Endodermal cell (in vitro differentiated cells): ENCODE results near the gene GYS2. TPM values are rescaled to one million over a fixed set of nuclear protein-coding genes. Genes with fewer than 3 reads are reported as not detected.

ENCODE experiments used
- DNase-seq: peaks from one replicate; pipeline ENCODE4 v3.0.0-alpha.2; 2017
- H3K27ac ChIP-seq: 2 replicates; pipeline ENCODE4 v1.5.1; 2013; ENCODE audit warnings: mild to moderate bottlenecking, low read depth, low read length, moderate library complexity
- H3K27me3 ChIP-seq: 2 replicates; pipeline ENCODE4 v1.6.1; 2013; ENCODE audit warnings: mild to moderate bottlenecking, low read length, moderate library complexity; ENCODE audit not compliant: insufficient read depth, control insufficient read depth, poor library complexity, severe bottlenecking
- H3K36me3 ChIP-seq: 2 replicates; pipeline ENCODE4 v1.7.0; 2013; ENCODE audit warnings: mild to moderate bottlenecking, low read length, moderate library complexity; ENCODE audit not compliant: control insufficient read depth, insufficient read depth
- H3K4me1 ChIP-seq: one replicate; pipeline ENCODE4 v1.7.0; 2013; ENCODE audit warnings: low read length; ENCODE audit not compliant: control insufficient read depth, insufficient read depth
- H3K4me3 ChIP-seq: 2 replicates; pipeline ENCODE4 v1.5.1; 2013; ENCODE audit warnings: mild to moderate bottlenecking, low read length, moderate library complexity
- H3K9ac ChIP-seq: 2 replicates; pipeline ENCODE4 v1.6.1; 2013; ENCODE audit warnings: mild to moderate bottlenecking, low read length, moderate library complexity; ENCODE audit not compliant: poor library complexity, severe bottlenecking; ENCODE audit errors: extremely low read depth
- H3K9me3 ChIP-seq: 2 replicates; pipeline ENCODE4 v1.6.1; 2013; ENCODE audit warnings: mild to moderate bottlenecking, low read length, moderate library complexity; ENCODE audit not compliant: control insufficient read depth
- H3K27ac Mint-ChIP-seq: 2 replicates; pipeline ENCODE4 v1.8.0; 2020; ENCODE audit warnings: mixed read lengths
- H3K27me3 Mint-ChIP-seq: 2 replicates; pipeline ENCODE4 v1.8.0; 2021; ENCODE audit warnings: mild to moderate bottlenecking, mixed read lengths; ENCODE audit not compliant: insufficient read depth
- H3K36me3 Mint-ChIP-seq: 2 replicates; pipeline ENCODE4 v1.8.0; 2020; ENCODE audit warnings: low read depth, mixed read lengths
- H3K4me1 Mint-ChIP-seq: 2 replicates; pipeline ENCODE4 v1.8.0; 2020; ENCODE audit warnings: mixed read lengths
- H3K4me3 Mint-ChIP-seq: 2 replicates; pipeline ENCODE4 v1.8.0; 2020; ENCODE audit warnings: mild to moderate bottlenecking, moderate library complexity, mixed read lengths
- H3K9me3 Mint-ChIP-seq: 2 replicates; pipeline ENCODE4 v1.8.0; 2020; ENCODE audit warnings: mild to moderate bottlenecking, mixed read lengths
- WGBS, 2 experiments: methylation state at CpG; one replicate each; pipeline versions ENCODE4 v1.1.5 to v1.1.7; 2013; ENCODE audit warnings: missing lambda C conversion rate in 2 of 2, mixed read lengths in 1 of 2; ENCODE audit not compliant: insufficient coverage in 1 of 2, insufficient read length in 1 of 2; 5-methylcytosine and 5-hydroxymethylcytosine counted together
- total RNA-seq, 2 donors: library from RNA; stranded (reverse); fragmentation: NEBNext Ultra II Directional in 1 of 2; extraction: Animal tissue kit (Norgen Biotek cat#: 25700) in 1 of 2; gene quantifications; 2 replicates in 1 of 2; 3 replicates in 1 of 2; pipeline ENCODE4 v1.2.1, GENCODE V29; 2021
- TF ChIP-seq, protein P1 (sequence below): fragments of 200-600 bp; sonication (generic); conservative IDR thresholded peaks from 2 replicates; pipeline ENCODE4 v1.5.0; 2021; ENCODE audit warnings: antibody characterized with exemption, mild to moderate bottlenecking

The GYS2 gene
- total RNA-seq, 2 donors from 2014 or later: not detected

DNA sequence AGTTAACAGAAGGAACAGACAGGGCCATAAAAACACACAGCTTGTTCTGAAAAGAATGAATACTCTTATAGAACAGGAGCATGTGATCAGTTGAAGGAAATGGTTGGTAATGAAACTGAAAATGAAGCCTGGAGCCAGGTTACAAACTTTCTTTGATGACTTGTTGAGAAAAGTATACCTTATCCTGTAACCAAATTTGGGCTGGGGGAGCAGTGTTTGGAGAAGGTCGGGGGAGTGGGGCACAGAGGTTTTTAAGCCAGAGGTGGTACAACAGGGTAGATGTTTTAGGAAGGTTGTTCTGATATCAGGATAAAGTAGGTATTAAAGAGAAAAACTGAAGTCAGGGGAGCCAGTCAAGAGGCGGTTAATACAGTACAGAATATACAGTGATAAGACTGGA is 94.9 kb downstream of the GYS2 start:
- no peak overlapping the region for H3K27ac Mint-ChIP-seq
- Histone ChIP-seq H3K4me3 (no peak overlapping the region), H3K4me1 (no peaks in the 10 kb centered on the region), H3K9me3 (no peaks in the 10 kb centered on the region), H3K36me3 (peaks cover 64% of the 10 kb centered on the region), H3K9ac (no peak overlapping the region), H3K27ac (no peak overlapping the region), H3K27me3 (no peaks in the 10 kb centered on the region)
- WGBS, 2 experiments: 47 to 55% methylated on average over 2 of the region's 2 CpGs
- DNase-seq: no peak
- no peak overlapping the region for H3K4me3 Mint-ChIP-seq
- TF ChIP-seq, protein P1, sequence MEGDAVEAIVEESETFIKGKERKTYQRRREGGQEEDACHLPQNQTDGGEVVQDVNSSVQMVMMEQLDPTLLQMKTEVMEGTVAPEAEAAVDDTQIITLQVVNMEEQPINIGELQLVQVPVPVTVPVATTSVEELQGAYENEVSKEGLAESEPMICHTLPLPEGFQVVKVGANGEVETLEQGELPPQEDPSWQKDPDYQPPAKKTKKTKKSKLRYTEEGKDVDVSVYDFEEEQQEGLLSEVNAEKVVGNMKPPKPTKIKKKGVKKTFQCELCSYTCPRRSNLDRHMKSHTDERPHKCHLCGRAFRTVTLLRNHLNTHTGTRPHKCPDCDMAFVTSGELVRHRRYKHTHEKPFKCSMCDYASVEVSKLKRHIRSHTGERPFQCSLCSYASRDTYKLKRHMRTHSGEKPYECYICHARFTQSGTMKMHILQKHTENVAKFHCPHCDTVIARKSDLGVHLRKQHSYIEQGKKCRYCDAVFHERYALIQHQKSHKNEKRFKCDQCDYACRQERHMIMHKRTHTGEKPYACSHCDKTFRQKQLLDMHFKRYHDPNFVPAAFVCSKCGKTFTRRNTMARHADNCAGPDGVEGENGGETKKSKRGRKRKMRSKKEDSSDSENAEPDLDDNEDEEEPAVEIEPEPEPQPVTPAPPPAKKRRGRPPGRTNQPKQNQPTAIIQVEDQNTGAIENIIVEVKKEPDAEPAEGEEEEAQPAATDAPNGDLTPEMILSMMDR: no peak
- no peaks in the 10 kb centered on the region for H3K4me1 Mint-ChIP-seq
- no peaks in the 10 kb centered on the region for H3K27me3 Mint-ChIP-seq
- H3K36me3 Mint-ChIP-seq: peaks cover 45% of the 10 kb centered on the region
- no peaks in the 10 kb centered on the region for H3K9me3 Mint-ChIP-seq

DNA sequence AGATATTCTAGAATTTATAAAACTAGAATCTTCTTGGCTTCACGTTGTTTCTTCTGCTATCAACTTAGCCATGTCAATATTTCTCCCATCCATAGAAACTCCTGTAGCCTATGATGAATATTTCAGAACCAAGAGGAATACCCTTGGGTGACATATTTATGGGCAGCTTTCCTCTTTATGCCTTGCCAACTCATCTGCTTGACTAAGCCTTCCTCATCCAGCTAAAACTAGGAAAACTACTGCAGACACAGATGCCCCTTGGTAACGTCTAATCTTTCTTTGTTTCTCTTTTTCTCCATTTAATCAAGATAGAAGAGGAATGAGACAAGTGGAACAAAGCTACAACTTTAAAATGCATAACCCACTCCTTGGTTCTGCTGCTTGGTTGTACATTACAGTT is 96.8 kb downstream of the GYS2 start:
- Mint-ChIP-seq H3K36me3 (peaks cover 37% of the 10 kb centered on the region), H3K4me3 (no peak overlapping the region), H3K27me3 (no peaks in the 10 kb centered on the region), H3K4me1 (peaks cover 8% of the 10 kb centered on the region), H3K9me3 (no peaks in the 10 kb centered on the region), H3K27ac (no peak overlapping the region)
- Histone ChIP-seq H3K27me3 (no peaks in the 10 kb centered on the region), H3K4me1 (peaks cover 3% of the 10 kb centered on the region), H3K4me3 (no peak overlapping the region), H3K9me3 (no peaks in the 10 kb centered on the region), H3K9ac (no peak overlapping the region), H3K27ac (no peak overlapping the region), H3K36me3 (peaks cover 46% of the 10 kb centered on the region)
- WGBS, 2 experiments: 89 to 90% methylated on average over 2 of the region's 2 CpGs
- no peak for DNase-seq
- TF ChIP-seq, protein P1: no peak

DNA sequence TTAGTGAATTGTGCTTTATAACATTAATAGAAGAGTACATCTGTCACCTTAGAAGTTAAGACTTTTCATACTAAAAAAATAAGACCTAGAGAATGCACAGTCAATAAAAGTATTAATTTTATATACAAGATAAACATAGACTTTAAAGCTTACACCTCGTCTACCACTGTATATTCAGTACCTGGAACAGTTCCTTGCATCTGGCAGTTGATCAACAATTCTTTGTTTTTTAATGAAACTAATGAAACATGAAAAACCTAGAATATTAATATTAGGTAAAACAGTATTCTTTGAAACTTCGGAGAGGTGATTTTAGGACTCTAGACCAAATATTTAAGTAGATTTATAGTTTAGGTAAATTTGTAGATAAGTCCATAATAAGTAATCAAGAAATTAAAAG is 98.8 kb downstream of the GYS2 start:
- DNase-seq: no peak
- H3K4me3 Mint-ChIP-seq: no peak overlapping the region
- no peaks in the 10 kb centered on the region for H3K9me3 ChIP-seq
- H3K4me1 ChIP-seq: peaks cover 3% of the 10 kb centered on the region
- peaks cover 29% of the 10 kb centered on the region for H3K36me3 ChIP-seq
- H3K36me3 Mint-ChIP-seq: peaks cover 28% of the 10 kb centered on the region
- TF ChIP-seq, protein P1: no peak
- no peak overlapping the region for H3K27ac ChIP-seq
- H3K27ac Mint-ChIP-seq: no peak overlapping the region
- no peak overlapping the region for H3K9ac ChIP-seq
- no peaks in the 10 kb centered on the region for H3K9me3 Mint-ChIP-seq
- no peak overlapping the region for H3K4me3 ChIP-seq
- 33% methylated on average over 2 of the region's 2 CpGs; no CpG with 5 or more reads in 1 of the 2 experiments for WGBS, 2 experiments
- H3K27me3 Mint-ChIP-seq: no peaks in the 10 kb centered on the region
- H3K27me3 ChIP-seq: no peaks in the 10 kb centered on the region
- peaks cover 14% of the 10 kb centered on the region for H3K4me1 Mint-ChIP-seq
